Cardiac fibroblast (primary cell): ENCODE results near the gene GAL.

Source experiments
- DNase-seq, 2 donors: peaks; one replicate each; pipeline versions ENCODE4 v3.0.0 to v3.0.0-alpha.2; 2010; ENCODE audit warnings: low read depth in 2 of 2
- H3K4me3 ChIP-seq, 2 donors: replicated peaks in 1 of 2; 1 replicate in 1 of 2; 2 replicates in 1 of 2; pipeline ENCODE4 v1.5.1; 2011; ENCODE audit warnings: low read depth in 2 of 2, low read length in 2 of 2, mild to moderate bottlenecking in 2 of 2, moderate library complexity in 1 of 2
- CTCF ChIP-seq: IDR thresholded peaks from one replicate; pipeline ENCODE4 v1.5.1; 2011; ENCODE audit warnings: low read depth, mild to moderate bottlenecking, low read length, inconsistent platforms

Gene GAL

GRCh38 chr11:68654978-68655377 is 29.4 kb upstream of the GAL start:
- H3K4me3 ChIP-seq, result no peak overlapping the region
- no peak for TF ChIP-seq CTCF
- DNase-seq, result no peak

GRCh38 chr11:68655406-68655805 is 28.9 kb upstream of the GAL start:
- no peak overlapping the region for H3K4me3 ChIP-seq
- TF ChIP-seq CTCF, result no peak
- no peak for DNase-seq

DNA sequence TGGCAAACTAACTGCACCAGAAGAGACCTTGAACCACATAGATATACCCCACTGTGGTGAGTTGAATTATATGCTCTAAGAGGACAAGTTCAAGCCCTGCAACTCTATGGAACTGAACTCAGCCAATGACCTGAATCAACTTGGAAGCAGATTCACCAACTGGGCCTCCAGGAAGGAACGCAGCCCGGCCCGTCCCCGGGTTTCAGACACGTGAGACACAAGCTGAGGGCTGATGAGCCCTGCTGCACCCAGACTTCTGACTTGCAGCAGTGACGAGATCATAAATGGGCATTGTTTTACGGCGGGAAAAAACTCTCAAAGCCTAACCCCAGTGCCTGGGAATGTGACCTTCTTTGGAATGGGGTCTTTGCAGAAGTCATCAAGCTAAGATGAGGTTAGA is 28.5 kb upstream of the GAL start:
- H3K4me3 ChIP-seq, result no peak overlapping the region
- no peak for TF ChIP-seq CTCF
- no peak for DNase-seq

DNA sequence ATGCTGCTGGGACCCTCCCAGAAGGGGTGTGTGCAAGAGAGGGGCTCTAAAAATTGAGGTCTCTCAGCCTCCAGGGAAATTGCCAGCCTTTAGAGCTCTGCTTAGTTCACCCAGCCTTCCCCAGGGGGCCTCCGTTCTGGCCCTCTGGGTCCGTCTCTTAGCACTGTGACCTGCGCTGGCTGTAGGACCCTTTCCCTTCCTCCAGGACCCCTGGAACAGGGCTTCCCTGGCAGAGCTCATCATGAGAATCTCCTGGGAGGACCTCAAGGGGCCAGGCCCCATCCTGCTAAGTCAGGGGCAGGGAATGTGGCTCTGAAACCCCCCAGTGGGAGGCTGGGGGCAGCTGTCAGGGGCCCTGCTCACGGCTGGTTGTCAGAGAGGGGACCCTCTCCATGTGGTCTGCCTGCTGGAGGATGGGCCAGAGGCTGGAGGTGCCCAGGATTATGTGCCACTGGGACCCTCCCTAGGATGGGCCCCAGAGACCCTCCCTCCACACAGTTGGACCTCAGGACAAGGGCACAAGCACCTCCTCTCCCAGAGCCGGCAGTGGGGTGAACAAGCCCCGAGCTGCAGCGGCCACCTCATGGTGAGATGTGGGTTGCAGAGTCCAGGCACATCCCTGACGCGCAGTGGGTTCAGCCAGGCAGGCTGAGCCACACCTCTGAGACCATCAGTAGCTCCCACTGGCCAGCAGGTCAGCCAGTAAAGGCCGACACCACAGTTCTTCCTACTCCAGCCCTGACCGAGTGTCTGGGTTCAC is 27.1 kb upstream of the GAL start:
- no peak for TF ChIP-seq CTCF

GRCh38 chr11:68658097-68658496 is 26.2 kb upstream of the GAL start:
- no peak for DNase-seq
- no peak overlapping the region for H3K4me3 ChIP-seq
- no peak for TF ChIP-seq CTCF

More for the DNA sequence above, 27.1 kb upstream of the GAL start:
- H3K4me3 ChIP-seq, result no peak overlapping the region
- no peak for DNase-seq

DNA sequence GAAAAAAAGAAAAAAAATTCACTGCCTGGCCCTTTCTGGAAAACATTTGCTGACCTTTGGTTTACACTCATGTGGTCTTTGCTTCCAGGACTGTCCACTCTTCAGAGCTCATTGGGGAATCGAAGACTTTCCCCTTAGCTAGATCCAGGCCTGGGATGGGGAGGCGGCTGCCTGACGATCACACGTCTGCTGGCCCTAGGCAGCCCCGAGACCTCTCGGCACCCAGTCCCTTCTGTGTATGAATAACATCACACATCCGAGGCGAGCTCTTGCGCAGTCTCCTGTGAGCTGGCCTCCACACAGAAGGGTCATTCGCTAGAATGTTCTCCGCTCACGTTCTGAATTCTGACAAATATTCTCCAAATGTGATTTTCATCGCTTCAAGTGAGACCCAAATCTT is 25.7 kb upstream of the GAL start:
- peak; percentile 62 to 72 for DNase-seq
- no peak overlapping the region for H3K4me3 ChIP-seq
- TF ChIP-seq CTCF, result no peak
